Thoracic aorta (tissue), 2 donors: Measurements from ENCODE around the gene NCAPD3. TPM values are rescaled to one million over a fixed set of nuclear protein-coding genes. Genes with fewer than 3 reads are reported as not detected.
A peak's percentile ranks its signal among the peaks of the same experiment; 100 is the strongest.

Experiments
- ATAC-seq: fragments of 150-250 bp; one replicate; pipeline ENCODE4 v1.8.0; 2017; ENCODE audit warnings: low read depth; ENCODE audit not compliant: insufficient number of reproducible peaks, low FRiP score
- DNase-seq: peaks from one replicate; pipeline ENCODE4 v3.0.0-alpha.2; 2020; ENCODE audit warnings: low spot score
- H3K27ac ChIP-seq, 2 donors: fragments of 200-600 bp; sonication (generic); 1 replicate in 1 of 2; 2 replicates in 1 of 2; pipeline ENCODE4 v1.5.1; 2016; ENCODE audit warnings: mild to moderate bottlenecking in 2 of 2, moderate library complexity in 2 of 2
- H3K27me3 ChIP-seq: fragments of 200-600 bp; sonication (generic); replicated peaks from 2 replicates; pipeline ENCODE4 v1.6.0; 2016; ENCODE audit warnings: mild to moderate bottlenecking; ENCODE audit not compliant: insufficient read depth
- H3K36me3 ChIP-seq: fragments of 200-600 bp; sonication (generic); one replicate; pipeline ENCODE4 v1.5.1; 2016
- H3K4me1 ChIP-seq, 2 donors: fragments of 200-600 bp; sonication (generic); 1 replicate in 1 of 2; 2 replicates in 1 of 2; pipeline versions ENCODE4 v1.5.1 to v1.6.0; 2016; ENCODE audit warnings: low read depth in 2 of 2, mild to moderate bottlenecking in 1 of 2; ENCODE audit not compliant: control insufficient read depth in 1 of 2
- H3K4me3 ChIP-seq: fragments of 200-600 bp; sonication (generic); 2 replicates; pipeline ENCODE4 v1.5.1; 2016; ENCODE audit warnings: mild to moderate bottlenecking
- H3K9me3 ChIP-seq: fragments of 200-600 bp; sonication (generic); 2 replicates; pipeline ENCODE4 v1.5.1; 2016
- CTCF ChIP-seq: fragments of 200-600 bp; sonication (generic); IDR thresholded peaks from one replicate; pipeline ENCODE4 v1.5.1; 2019; ENCODE audit warnings: antibody characterized with exemption
- total RNA-seq, 2 donors: library from RNA; depleted of rRNA; stranded (reverse); fragments of >200 nt; gene quantifications; one replicate each; pipeline versions ENCODE4 v1.1.0 to v1.2.3, GENCODE V29; 2016

Gene NCAPD3
- total RNA-seq = 1 to 10 TPM; 7.4 to 9.2 TPM

GRCh38 chr11:134223836-134224709 lies at the start of gene NCAPD3, which contains the start of gene VPS26B:
Gene NCAPD3, minus strand, starts transcription at chr11:134223967. Its CDS starts 41 bp downstream, at chr11:134223926.
Gene VPS26B, plus strand, starts transcription at chr11:134224671. Its CDS starts 452 bp downstream, at chr11:134225123.
- DNase-seq (peak; percentile 92), ATAC-seq (peak; percentile 92)
- Histone ChIP-seq H3K36me3 (no peaks in the 10 kb centered on the region), H3K4me3 (peak within 1 kb of the TSS; percentile 89), H3K9me3 (no peaks in the 10 kb centered on the region), H3K27ac (peak within 1 kb of the TSS; percentile 89 to 94), H3K4me1 (peaks cover 21 to 26% of the 10 kb centered on the region in 2 donors), H3K27me3 (no peaks in the 10 kb centered on the region)
- TF ChIP-seq CTCF = peak; percentile 19

- no peak for TF ChIP-seq CTCF
- DNase-seq (no peak), ATAC-seq (no peak)
- H3K4me3 ChIP-seq = no peak overlapping the region
- H3K4me1 ChIP-seq = peaks cover 6 to 20% of the 10 kb centered on the region in 2 donors
- no peaks in the 10 kb centered on the region for H3K36me3 ChIP-seq
- no peaks in the 10 kb centered on the region for H3K9me3 ChIP-seq
- peaks cover 7% of the 10 kb centered on the region for H3K27me3 ChIP-seq
- no peak overlapping the region for H3K27ac ChIP-seq
Observed at GRCh38 chr11:134273317-134273712, 49.5 kb upstream of the NCAPD3 start.

- Histone ChIP-seq H3K9me3 (no peaks in the 10 kb centered on the region), H3K36me3 (no peaks in the 10 kb centered on the region), H3K27me3 (peaks cover 7% of the 10 kb centered on the region), H3K27ac (no peak overlapping the region), H3K4me3 (no peak overlapping the region), H3K4me1 (peaks cover 6 to 20% of the 10 kb centered on the region in 2 donors)
- TF ChIP-seq CTCF = no peak
- DNase-seq (no peak), ATAC-seq (no peak)
Observed at GRCh38 chr11:134272381-134273316, 48.9 kb upstream of the NCAPD3 start.

GRCh38 chr11:134271978-134272377 lies 48.2 kb upstream of the NCAPD3 start:
- Histone ChIP-seq H3K27me3 (peaks cover 3% of the 10 kb centered on the region), H3K36me3 (no peaks in the 10 kb centered on the region), H3K9me3 (no peaks in the 10 kb centered on the region), H3K27ac (no peak overlapping the region), H3K4me1 (peaks cover 6 to 17% of the 10 kb centered on the region in 2 donors), H3K4me3 (no peak overlapping the region)
- no peak for TF ChIP-seq CTCF
- DNase-seq (no peak), ATAC-seq (no peak)

- no peak overlapping the region for H3K4me3 ChIP-seq
- no peaks in the 10 kb centered on the region for H3K36me3 ChIP-seq
- H3K9me3 ChIP-seq = no peaks in the 10 kb centered on the region
- DNase-seq = no peak
- no peak for ATAC-seq
- peaks cover 0 to under 1% of the 10 kb centered on the region in 2 donors for H3K4me1 ChIP-seq
- TF ChIP-seq CTCF = no peak
- H3K27ac ChIP-seq = no peak overlapping the region
- H3K27me3 ChIP-seq = no peaks in the 10 kb centered on the region
Observed at GRCh38 chr11:134270250-134270714, 46.5 kb upstream of the NCAPD3 start.
